B cell (primary cell): ENCODE data around the gene TLE3. TPM values are rescaled to one million over a fixed set of nuclear protein-coding genes. Genes with fewer than 3 reads are reported as not detected.

ENCODE experiments used
- ATAC-seq: fragments of 200-7000 bp; cut with Tn5 transposase; one replicate; pipeline ENCODE4 v1.10.0; 2021; ENCODE audit warnings: low read depth, mild to moderate bottlenecking, moderate number of reproducible peaks, moderate library complexity
- CTCF ChIA-PET: fragments of 350-600 bp; sonication (Branson Sonifier 250); formaldehyde crosslinking; loops from one replicate; lab custom pipeline; 2021; ENCODE audit warnings: antibody characterized with exemption, inconsistent platforms; lab: Charles Lee
- POLR2A ChIA-PET: fragments of 350-600 bp; sonication (Branson Sonifier 250); formaldehyde crosslinking; loops from one replicate; lab custom pipeline; 2021; ENCODE audit warnings: antibody characterized with exemption; lab: Charles Lee
- DNase-seq: peaks from one replicate; pipeline ENCODE4 v3.0.0; 2013
- H2AFZ ChIP-seq: 2 replicates; pipeline ENCODE4 v1.6.1; 2012; ENCODE audit warnings: mild to moderate bottlenecking, low read depth, low read length; ENCODE audit not compliant: insufficient read depth, poor library complexity, severe bottlenecking
- H3K27ac ChIP-seq, 2 donors: 1 replicate in 1 of 2; 2 replicates in 1 of 2; pipeline ENCODE4 v1.5.1; 2012 to 2013; ENCODE audit warnings: low read length in 2 of 2, mild to moderate bottlenecking in 2 of 2, moderate library complexity in 1 of 2
- H3K27me3 ChIP-seq, 4 experiments: fragments of 200-600 bp in 1 of 4; sonication (generic) in 1 of 4; replicated peaks in 1 of 4; 1 replicate in 2 of 4; 2 replicates in 2 of 4; pipeline versions ENCODE4 v1.6.1 to v1.7.0; 2013 to 2016; ENCODE audit warnings: low read length in 3 of 4, mild to moderate bottlenecking in 2 of 4, mixed read lengths in 1 of 4, moderate library complexity in 1 of 4; ENCODE audit not compliant: insufficient read depth in 4 of 4, control insufficient read depth in 3 of 4; ENCODE audit errors: control extremely low read depth in 1 of 4
- H3K36me3 ChIP-seq, 2 experiments: replicated peaks in 1 of 2; 1 replicate in 1 of 2; 2 replicates in 1 of 2; pipeline versions ENCODE4 v1.6.1 to v1.7.1; 2013; ENCODE audit warnings: low read length in 1 of 2; ENCODE audit not compliant: insufficient read depth in 2 of 2, control insufficient read depth in 1 of 2; ENCODE audit errors: control extremely low read depth in 1 of 2, extremely low read depth in 1 of 2
- H3K4me1 ChIP-seq, 2 donors: fragments of 200-600 bp in 1 of 2; sonication (generic) in 1 of 2; 1 replicate in 1 of 2; 2 replicates in 1 of 2; pipeline versions ENCODE4 v1.5.1 to v1.6.1; 2013 to 2017; ENCODE audit warnings: low read length in 2 of 2; ENCODE audit not compliant: control insufficient read depth in 2 of 2, insufficient read depth in 2 of 2
- H3K4me2 ChIP-seq: replicated peaks from 2 replicates; pipeline ENCODE3; 2012; ENCODE audit warnings: mild to moderate bottlenecking, low read depth, low read length; ENCODE audit not compliant: poor library complexity, severe bottlenecking
- H3K4me3 ChIP-seq, 5 experiments: fragments of 200-600 bp in 1 of 5; sonication (generic) in 1 of 5; 1 replicate in 3 of 5; 2 replicates in 2 of 5; pipeline versions ENCODE4 v1.5.1 to v1.7.0; 2011 to 2016; ENCODE audit warnings: low read length in 4 of 5, mild to moderate bottlenecking in 4 of 5, low read depth in 2 of 5, control low read depth in 1 of 5, moderate library complexity in 1 of 5; ENCODE audit not compliant: insufficient read depth in 1 of 5; ENCODE audit errors: control extremely low read depth in 1 of 5, extremely low read depth in 1 of 5
- H3K79me2 ChIP-seq: fragments of 200-600 bp; sonication (generic); one replicate; pipeline ENCODE4 v1.6.0; 2016; ENCODE audit warnings: low read length; ENCODE audit not compliant: control insufficient read depth, insufficient read depth
- H3K9ac ChIP-seq: fragments of 200-600 bp; sonication (generic); 2 replicates; pipeline ENCODE4 v1.6.1; 2017; ENCODE audit warnings: mild to moderate bottlenecking, low read length, moderate library complexity
- H3K9me3 ChIP-seq, 3 donors: one replicate each; pipeline versions ENCODE4 v1.6.1 to v1.7.1; 2013; ENCODE audit warnings: low read length in 2 of 3; ENCODE audit not compliant: control insufficient read depth in 2 of 3, insufficient read depth in 1 of 3; ENCODE audit errors: control extremely low read depth in 1 of 3
- H4K20me1 ChIP-seq: 2 replicates; pipeline ENCODE4 v1.6.0; 2012; ENCODE audit warnings: mild to moderate bottlenecking, low read length; ENCODE audit not compliant: insufficient read depth, control insufficient read depth, poor library complexity, severe bottlenecking
- H3K27ac Mint-ChIP-seq: one replicate; pipeline ENCODE4 v1.8.0; 2021; ENCODE audit warnings: mixed read lengths
- H3K27me3 Mint-ChIP-seq: one replicate; pipeline ENCODE4 v1.8.0; 2021; ENCODE audit warnings: mixed read lengths
- H3K4me1 Mint-ChIP-seq: one replicate; pipeline ENCODE4 v1.8.0; 2021; ENCODE audit warnings: mixed read lengths
- H3K4me3 Mint-ChIP-seq: one replicate; pipeline ENCODE4 v1.8.0; 2021; ENCODE audit warnings: mixed read lengths
- H3K9me3 Mint-ChIP-seq: one replicate; pipeline ENCODE4 v1.8.0; 2022; ENCODE audit warnings: mixed read lengths; ENCODE audit not compliant: insufficient read depth
- EZH2 ChIP-seq: IDR thresholded peaks from 2 replicates; pipeline ENCODE4 v1.6.1; 2012; ENCODE audit warnings: borderline replicate concordance, low read depth, mild to moderate bottlenecking, moderate library complexity, low read length; ENCODE audit not compliant: insufficient read depth, poor library complexity, severe bottlenecking
- WGBS: methylation state at CpG from one replicate; pipeline ENCODE4 v1.1.5; 2013; ENCODE audit warnings: missing lambda C conversion rate; ENCODE audit not compliant: insufficient coverage; 5-methylcytosine and 5-hydroxymethylcytosine counted together
- intact Hi-C: fragments of 100-400 bp; cut with micrococcal nuclease; formaldehyde crosslinking; loops from one replicate; pipeline ENCODE4 v1.10.0; 2022
- polyA plus RNA-seq: library from polyadenylated mRNA; depleted of rRNA; stranded (reverse); fragments of >200 nt; gene quantifications from 2 replicates; pipeline ENCODE4 v1.2.3, GENCODE V29; 2012
- total RNA-seq, 2 donors: library from RNA; stranded (reverse); fragments of 120-200 nt in 1 of 2; gene quantifications; 1 replicate in 1 of 2; 2 replicates in 1 of 2; pipeline versions ENCODE4 v1.2.3 to v1.2.4, GENCODE V29; 2013 to 2022
- TF ChIP-seq, protein P1 (sequence below): fragments of 200-600 bp; IDR thresholded peaks from one replicate; pipeline ENCODE4 v1.8.0; 2022; ENCODE audit warnings: antibody characterized with exemption, mild to moderate bottlenecking

Gene TLE3
- total and polyA plus RNA-seq, 2 donors (not counting 1 experiment from before 2014, with no cell fraction given), result 187 to 278 TPM

DNA sequence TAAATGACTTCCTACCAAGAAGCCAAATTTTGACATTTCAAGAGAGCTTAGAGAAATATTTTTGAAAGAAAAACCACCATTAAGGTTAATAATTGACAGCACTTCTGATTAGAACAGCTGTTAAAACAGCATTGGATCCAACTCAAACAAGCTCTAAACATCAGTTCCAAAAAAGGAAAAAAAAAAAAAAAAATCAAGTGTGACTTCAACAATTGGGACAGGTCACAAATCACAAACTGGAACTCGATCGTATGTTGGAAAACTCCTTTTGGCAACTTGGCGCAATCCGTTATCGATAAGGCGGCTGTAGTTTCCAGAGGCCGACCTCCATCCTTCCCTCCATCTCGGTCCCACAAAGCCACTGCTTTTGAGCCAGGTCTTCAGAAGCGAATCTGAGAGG, 17.8 kb downstream of the TLE3 start:
- 94% methylated on average over 5 of the region's 9 CpGs for WGBS
- Histone ChIP-seq H2AFZ (no peak overlapping the region), H3K4me2 (no peak overlapping the region), H3K4me1 (peaks cover 15 to 19% of the 10 kb centered on the region in 2 donors), H3K9me3 (no peaks in the 10 kb centered on the region), H3K27ac (no peak overlapping the region), H3K4me3 (no peak overlapping the region), H3K79me2 (peaks cover 95% of the 10 kb centered on the region), H3K9ac (no peak overlapping the region), H3K36me3 (peaks cover 0 to 97% of the 10 kb centered on the region in 2 experiments), H3K27me3 (no peaks in the 10 kb centered on the region), H4K20me1 (peaks cover 100% of the 10 kb centered on the region)
- intact Hi-C loops, result no loop called here
- DNase-seq, result no peak
- Mint-ChIP-seq H3K27ac (no peak overlapping the region), H3K9me3 (no peaks in the 10 kb centered on the region), H3K27me3 (no peaks in the 10 kb centered on the region), H3K4me1 (peaks cover 50% of the 10 kb centered on the region), H3K4me3 (no peak overlapping the region)
- ATAC-seq, result no peak
- ChIA-PET CTCF (interaction anchor here (0.6 to 2.8 kb wide), 5 partner anchors 11 to 351 kb away, joined by 3 to 8 read pairs (median 5); no protein-coding TSS in a partner anchor), POLR2A (no interaction called here)
- TF ChIP-seq, protein P1, sequence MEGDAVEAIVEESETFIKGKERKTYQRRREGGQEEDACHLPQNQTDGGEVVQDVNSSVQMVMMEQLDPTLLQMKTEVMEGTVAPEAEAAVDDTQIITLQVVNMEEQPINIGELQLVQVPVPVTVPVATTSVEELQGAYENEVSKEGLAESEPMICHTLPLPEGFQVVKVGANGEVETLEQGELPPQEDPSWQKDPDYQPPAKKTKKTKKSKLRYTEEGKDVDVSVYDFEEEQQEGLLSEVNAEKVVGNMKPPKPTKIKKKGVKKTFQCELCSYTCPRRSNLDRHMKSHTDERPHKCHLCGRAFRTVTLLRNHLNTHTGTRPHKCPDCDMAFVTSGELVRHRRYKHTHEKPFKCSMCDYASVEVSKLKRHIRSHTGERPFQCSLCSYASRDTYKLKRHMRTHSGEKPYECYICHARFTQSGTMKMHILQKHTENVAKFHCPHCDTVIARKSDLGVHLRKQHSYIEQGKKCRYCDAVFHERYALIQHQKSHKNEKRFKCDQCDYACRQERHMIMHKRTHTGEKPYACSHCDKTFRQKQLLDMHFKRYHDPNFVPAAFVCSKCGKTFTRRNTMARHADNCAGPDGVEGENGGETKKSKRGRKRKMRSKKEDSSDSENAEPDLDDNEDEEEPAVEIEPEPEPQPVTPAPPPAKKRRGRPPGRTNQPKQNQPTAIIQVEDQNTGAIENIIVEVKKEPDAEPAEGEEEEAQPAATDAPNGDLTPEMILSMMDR, result no peak
- no peak for TF ChIP-seq EZH2

DNA sequence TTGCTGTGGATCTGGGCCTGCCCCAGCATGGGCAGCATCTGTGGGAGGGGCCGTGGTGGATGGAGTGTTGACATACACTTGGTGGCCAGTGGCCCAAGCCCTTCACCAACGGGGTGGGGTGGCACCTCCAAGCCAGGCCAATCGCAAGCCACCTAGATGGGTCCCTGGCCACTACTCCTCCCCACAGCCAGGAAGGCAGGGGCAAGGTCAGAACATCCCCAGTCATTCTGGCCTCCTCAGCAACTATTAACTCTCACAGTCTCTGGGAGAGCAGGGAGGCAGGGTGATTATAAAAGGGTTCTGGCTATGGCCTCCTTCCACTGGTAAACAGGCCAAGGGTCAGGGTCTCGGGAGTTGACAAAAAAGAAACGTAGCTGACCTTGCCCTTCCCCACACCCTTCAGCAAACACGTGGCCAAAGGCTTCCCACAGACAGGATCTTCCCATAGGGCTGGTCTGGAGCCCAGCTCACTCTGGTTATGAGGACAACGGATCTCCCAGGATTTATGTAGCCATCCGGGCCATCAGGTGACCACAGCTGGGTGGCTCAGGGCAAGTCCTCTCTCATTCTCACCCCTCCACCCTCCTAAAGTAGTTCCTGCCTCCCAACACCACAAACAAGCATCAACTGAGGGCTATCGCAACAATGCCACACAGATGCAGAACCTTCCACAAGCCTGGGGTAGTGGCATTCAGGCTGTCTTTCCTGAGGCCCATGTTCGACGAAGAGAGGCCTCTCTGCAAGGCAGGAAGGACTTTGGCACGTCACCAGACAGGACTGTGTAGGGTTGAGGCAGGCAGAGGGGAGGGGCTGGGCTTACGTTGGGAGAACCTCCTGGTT, 18.9 kb downstream of the TLE3 start:
- Histone ChIP-seq H3K27me3 (no peaks in the 10 kb centered on the region), H3K79me2 (peaks cover 92% of the 10 kb centered on the region), H3K4me3 (no peak overlapping the region), H4K20me1 (peaks cover 100% of the 10 kb centered on the region), H2AFZ (no peak overlapping the region), H3K4me1 (peaks cover 4 to 8% of the 10 kb centered on the region in 2 donors), H3K4me2 (no peak overlapping the region), H3K36me3 (peaks cover 0 to 97% of the 10 kb centered on the region in 2 experiments), H3K27ac (no peak overlapping the region), H3K9ac (no peak overlapping the region), H3K9me3 (no peaks in the 10 kb centered on the region)
- ChIA-PET CTCF (interaction anchor here (1.1 to 2.0 kb wide), 2 partner anchors 10 to 350 kb away, joined by 4 to 6 read pairs; no protein-coding TSS in a partner anchor), POLR2A (no interaction called here)
- peak overlapping the region; percentile 50 for H3K27ac Mint-ChIP-seq
- no peak overlapping the region for H3K4me3 Mint-ChIP-seq
- H3K9me3 Mint-ChIP-seq, result no peaks in the 10 kb centered on the region
- H3K27me3 Mint-ChIP-seq, result no peaks in the 10 kb centered on the region
- 95% methylated on average over 11 of the region's 13 CpGs for WGBS
- DNase-seq, result no peak
- TF ChIP-seq EZH2, result no peak
- TF ChIP-seq, protein P1, result no peak
- ATAC-seq, result no peak
- intact Hi-C loops, result no loop called here
- H3K4me1 Mint-ChIP-seq, result peaks cover 46% of the 10 kb centered on the region
